Neural cell (in vitro differentiated cells): ENCODE measurements around the gene DCLK1.

Source experiments
- CTCF ChIP-seq: fragments of 450-650 bp; IDR thresholded peaks from 2 replicates; pipeline ENCODE4 v1.5.1; 2014; ENCODE audit warnings: antibody characterized with exemption, mild to moderate bottlenecking, moderate library complexity; ENCODE audit not compliant: poor library complexity, severe bottlenecking
- EP300 ChIP-seq: fragments of 450-650 bp; conservative IDR thresholded peaks from 2 replicates; pipeline ENCODE4 v1.6.1; 2014; ENCODE audit warnings: antibody characterized with exemption, mild to moderate bottlenecking, moderate library complexity; ENCODE audit not compliant: poor library complexity, severe bottlenecking
- EZH2 ChIP-seq: fragments of 200-600, 300-800 bp; shearing (Covaris generic), sonication (generic); IDR thresholded peaks from 2 replicates; pipeline ENCODE4 v1.6.1; 2014; ENCODE audit warnings: antibody characterized with exemption, low read length, borderline replicate concordance, mild to moderate bottlenecking; ENCODE audit not compliant: insufficient read depth, poor library complexity, severe bottlenecking
- RAD21 ChIP-seq: fragments of 450-650 bp; conservative IDR thresholded peaks from 2 replicates; pipeline ENCODE4 v1.6.1; 2014; ENCODE audit warnings: antibody characterized with exemption, mild to moderate bottlenecking, moderate library complexity
- TAF1 ChIP-seq: IDR thresholded peaks from 2 replicates; pipeline ENCODE4 v1.6.1; 2012; ENCODE audit warnings: low read depth

- TF ChIP-seq CTCF (no peak), TAF1 (no peak), EZH2 (no peak), EP300 (no peak), RAD21 (no peak)
Measured at GRCh38 chr13:35768551-35768950, 362.6 kb downstream of the DCLK1 start.
